D721Med (cell line): ENCODE results near the gene TSPYL6.

Source experiments
- DNase-seq: peaks from one replicate; pipeline ENCODE4 v3.0.0; 2011; ENCODE audit warnings: low spot score; ENCODE audit not compliant: insufficient read length
- FAIRE-seq: peaks from 2 replicates; lab custom pipeline; 2011; peaks lifted over from hg19 to GRCh38; lab: Jason Lieb, UNC
- TF ChIP-seq, protein P1 (sequence below): IDR thresholded peaks from 2 replicates; pipeline ENCODE4 v1.5.1; 2012; ENCODE audit warnings: mild to moderate bottlenecking, control low read depth; ENCODE audit not compliant: insufficient read depth; ENCODE audit errors: missing control alignments

The TSPYL6 gene

DNA sequence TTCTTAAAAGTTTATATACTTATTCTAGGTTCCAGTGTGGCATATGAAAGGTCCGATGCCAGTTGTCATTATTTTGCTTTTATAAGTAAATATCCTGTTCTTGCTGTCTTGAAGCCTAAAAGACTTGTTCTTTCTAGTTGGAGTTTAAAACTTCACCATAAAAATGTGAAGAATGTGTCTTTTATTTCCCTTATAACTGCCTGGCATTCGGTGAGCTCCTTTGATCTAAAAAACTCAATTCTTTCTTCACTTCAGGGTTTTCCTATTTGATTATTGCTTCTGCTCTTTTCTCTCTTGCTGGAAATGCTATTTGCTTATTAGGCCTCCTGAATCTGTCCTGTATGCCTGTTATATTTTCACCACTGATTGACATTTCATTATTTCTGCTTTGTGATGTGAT, 51.6 kb downstream of the TSPYL6 start:
- TF ChIP-seq, protein P1, sequence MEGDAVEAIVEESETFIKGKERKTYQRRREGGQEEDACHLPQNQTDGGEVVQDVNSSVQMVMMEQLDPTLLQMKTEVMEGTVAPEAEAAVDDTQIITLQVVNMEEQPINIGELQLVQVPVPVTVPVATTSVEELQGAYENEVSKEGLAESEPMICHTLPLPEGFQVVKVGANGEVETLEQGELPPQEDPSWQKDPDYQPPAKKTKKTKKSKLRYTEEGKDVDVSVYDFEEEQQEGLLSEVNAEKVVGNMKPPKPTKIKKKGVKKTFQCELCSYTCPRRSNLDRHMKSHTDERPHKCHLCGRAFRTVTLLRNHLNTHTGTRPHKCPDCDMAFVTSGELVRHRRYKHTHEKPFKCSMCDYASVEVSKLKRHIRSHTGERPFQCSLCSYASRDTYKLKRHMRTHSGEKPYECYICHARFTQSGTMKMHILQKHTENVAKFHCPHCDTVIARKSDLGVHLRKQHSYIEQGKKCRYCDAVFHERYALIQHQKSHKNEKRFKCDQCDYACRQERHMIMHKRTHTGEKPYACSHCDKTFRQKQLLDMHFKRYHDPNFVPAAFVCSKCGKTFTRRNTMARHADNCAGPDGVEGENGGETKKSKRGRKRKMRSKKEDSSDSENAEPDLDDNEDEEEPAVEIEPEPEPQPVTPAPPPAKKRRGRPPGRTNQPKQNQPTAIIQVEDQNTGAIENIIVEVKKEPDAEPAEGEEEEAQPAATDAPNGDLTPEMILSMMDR = no peak
- FAIRE-seq (no peak), DNase-seq (no peak)
